Measurements from ENCODE around the gene NUDT15.
"Not testable (repeated sequence)": the region's sequence is repeated elsewhere in the genome, so short reads cannot be mapped to it uniquely, and the experiment has no call there.

Gene NUDT15

DNA sequence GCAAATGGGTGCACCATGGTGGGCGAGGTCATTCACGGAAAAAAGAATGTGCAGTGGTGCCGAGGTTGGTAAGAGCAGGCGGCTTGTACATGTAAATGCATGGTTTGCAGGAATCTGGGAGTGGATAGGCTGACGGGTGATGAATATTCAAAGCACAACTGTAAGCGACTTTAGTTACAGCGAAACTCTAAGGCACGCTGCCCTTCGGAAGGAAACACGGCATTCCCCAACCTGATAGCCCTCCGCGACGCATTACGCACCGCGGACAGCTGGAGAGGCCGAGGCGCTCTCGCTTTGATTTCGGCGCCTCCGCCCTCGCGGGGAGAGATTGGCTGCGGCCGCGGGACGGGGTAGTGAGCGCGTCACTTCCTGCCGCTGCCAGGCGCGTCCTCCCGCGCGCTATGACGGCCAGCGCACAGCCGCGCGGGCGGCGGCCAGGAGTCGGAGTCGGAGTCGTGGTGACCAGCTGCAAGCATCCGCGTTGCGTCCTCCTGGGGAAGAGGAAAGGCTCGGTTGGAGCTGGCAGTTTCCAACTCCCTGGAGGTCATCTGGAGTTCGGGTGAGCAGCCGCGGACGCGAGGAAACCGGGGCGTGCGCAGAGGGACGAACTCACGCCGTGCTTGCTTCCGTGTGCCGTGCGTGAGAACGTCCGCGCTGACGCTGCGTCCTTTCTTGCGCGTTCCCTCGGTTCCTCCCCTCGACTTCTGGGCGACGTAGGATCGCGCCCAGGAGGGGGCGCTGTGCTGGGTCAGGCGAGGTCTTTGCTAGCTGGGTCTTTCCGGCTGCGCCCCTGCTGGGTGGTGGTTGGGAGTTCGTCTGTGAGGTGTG lies at the start of gene NUDT15:
TSS of gene NUDT15 (plus strand) at position 381 of the 828 bp plus-strand sequence. CDS start at position 402, 21 bp downstream.
- peak; percentile 87 to 94 for DNase-seq

DNA sequence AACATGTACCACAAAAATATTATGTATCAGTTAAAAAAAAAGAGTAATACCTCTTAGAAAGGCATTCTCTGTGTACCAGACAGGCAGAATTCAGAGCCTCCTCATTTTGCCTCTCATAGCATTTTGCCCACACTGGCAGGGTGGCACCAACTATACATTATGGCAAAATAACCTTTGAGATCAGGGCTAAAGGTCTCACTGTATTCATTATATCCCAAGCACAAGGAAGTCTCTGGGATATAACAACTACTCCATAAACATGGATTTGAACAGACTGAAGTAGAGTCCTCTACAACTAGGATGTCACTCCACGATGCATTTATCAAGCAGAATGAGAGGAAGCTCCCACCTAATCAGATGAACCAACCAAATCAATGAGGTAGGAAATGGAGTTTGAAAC lies 47.1 kb upstream of the NUDT15 start:
- DNase-seq: no peak

DNA sequence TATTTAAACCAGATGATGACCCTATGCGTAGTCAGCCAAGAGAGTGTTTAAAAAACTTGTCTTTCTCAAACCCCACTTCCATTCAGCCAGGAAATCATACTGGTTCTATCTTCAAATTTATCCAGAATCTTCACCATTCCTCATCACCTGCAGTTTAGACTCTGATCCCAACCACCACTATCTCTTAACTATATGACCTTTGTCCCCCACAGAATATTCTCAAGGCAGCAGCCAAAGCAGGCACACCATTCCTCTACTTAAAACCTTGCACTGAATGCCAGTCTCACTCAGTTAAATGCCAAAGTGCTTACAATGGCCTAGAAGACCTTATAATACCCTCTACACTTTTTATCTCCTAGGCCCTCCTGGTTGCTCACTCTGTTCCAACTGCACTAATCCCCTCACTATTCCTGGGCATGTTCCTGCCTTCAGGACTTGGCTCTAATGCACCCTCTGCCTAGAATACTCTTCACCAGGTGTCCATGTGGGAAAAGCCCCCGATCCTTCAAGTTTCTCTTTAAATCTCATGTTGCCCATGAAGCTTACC lies 46.5 kb upstream of the NUDT15 start:
- no peak for DNase-seq

DNA sequence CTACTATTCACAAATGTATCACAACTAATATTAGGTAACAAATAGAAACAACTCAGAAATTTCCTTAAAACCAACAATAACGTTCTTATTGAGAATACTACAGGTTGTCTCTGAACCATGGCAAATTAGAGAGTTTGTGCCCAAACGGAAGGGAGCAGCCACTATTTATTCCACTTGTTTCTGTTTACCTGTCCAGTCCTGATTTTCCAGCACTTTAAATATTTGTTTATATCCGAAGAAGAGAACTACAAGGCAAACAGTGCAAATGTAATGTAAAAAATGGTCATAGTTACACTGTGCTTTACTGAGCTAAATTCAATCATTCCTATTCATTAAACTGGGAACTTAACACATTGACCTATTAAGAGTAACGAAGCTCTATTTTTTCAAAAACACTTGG lies 45.7 kb upstream of the NUDT15 start:
- no peak for DNase-seq

DNA sequence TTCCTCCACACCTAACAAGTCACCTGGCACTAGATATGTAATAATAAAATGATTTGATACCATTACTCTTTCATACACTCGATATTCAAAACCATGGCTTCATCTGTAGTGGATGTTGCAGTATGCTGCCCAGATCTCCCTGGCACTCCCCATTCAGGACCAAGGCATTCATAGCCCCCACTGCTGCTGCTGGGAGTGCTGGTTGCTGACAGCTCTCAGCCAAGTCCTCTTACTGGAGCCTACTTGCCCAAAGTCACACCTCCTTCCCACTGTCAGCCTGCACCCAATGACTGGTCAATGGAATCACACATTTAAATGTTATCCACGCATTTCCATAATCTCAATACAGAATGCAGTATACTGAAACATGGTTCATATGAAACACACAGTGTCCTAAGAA lies 40.1 kb upstream of the NUDT15 start:
- no peak for DNase-seq

GRCh38 chr13:47999973-48000372 lies 37.6 kb upstream of the NUDT15 start:
- DNase-seq: no peak

DNA sequence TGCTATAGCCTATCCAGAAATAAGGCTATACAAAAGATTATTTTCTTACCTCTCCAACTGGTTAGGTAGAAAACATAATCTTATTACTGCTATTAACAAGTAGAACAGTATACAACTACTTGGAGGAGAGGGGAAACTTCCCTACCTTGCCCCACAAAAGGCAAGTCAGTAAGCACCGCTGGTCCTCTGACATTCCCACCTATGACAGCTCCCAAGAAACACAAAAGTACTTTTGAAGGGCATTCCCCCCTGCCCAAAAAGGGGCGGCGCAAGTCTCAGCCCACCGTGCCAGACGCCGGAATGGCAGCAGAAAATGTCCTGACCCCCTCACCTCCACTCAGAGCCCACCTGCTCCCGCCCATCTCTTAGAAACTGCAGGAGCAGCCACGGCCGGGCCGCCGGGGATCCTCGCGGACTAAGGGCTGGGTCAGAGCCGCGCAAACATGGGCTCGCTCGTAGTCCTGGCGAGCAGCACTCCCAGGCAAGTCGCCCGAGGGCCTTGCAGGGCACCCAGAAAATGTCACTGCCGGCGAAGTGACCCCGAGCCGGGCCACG lies 36.9 kb upstream of the NUDT15 start:
- no peak for DNase-seq

- peak; percentile 56 to 89 for DNase-seq
Observed at GRCh38 chr13:48001114-48001881, 36.2 kb upstream of the NUDT15 start, which contains the start of gene SUCLA2. Gene SUCLA2 (minus strand): TSS chr13:48001273. CDS start chr13:48001269, 4 bp downstream.

- DNase-seq: not testable (repeated sequence)
Observed at GRCh38 chr13:48001999-48002398, 35.5 kb upstream of the NUDT15 start.

DNA sequence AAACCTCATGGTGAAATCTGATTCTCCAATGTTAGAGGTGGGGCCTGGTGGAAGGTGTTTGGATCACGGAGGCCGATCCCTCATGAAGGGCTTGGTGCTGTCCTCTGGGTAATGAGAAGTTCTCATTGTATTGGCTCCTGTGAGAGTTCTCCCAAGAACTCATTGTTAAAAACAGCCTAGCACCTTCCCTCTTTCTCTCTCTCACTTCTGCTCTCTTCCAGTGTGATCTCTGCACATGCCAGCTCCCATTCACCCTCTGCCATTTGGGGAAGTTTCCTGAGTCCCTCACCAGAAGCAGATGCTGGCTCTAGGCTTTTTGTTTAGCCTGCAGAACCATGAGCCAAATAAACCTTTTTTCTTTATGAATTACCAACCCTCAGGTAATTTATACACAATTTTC lies 33.3 kb upstream of the NUDT15 start:
- no peak for DNase-seq

DNA sequence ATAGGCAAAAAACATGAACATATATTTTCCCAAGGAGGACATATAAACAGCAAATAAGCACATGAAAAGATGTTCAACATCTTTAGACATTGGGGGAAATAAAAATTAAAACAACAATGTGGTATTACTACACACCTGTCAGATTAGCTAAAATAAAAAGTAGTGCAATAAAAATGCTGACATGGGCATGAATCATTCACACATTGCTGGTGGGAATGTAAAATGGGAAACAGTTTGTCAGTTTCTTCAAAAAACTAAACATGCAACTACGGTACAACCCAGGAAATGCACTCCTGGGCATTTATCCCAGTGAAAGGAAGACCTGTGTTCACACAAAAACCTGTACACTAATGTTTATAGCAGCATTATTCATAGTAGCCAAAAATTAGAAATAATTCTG lies 31.1 kb upstream of the NUDT15 start:
- DNase-seq: no peak

DNA sequence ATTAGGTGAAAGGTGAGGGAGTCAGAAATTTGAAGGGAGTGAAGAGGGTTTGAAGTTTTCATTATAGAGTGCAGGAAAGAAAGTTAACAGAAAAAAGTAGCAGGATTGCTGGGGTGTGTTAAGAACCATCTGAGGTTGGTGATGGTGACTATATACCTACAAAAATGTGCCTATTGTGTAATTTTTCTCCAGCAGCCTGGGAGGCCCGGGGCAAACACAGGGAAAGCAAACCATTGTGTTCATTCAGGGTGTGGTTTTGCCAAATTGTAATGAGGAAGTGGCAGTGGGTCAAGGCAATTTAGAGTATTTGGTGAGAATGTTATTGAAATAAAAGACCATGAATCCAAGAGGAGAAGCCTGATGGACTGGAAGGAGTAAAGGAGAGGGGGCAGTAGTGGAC lies 28.2 kb upstream of the NUDT15 start:
- DNase-seq: no peak

GRCh38 chr13:48010698-48011097 lies 26.8 kb upstream of the NUDT15 start:
- DNase-seq: no peak

DNA sequence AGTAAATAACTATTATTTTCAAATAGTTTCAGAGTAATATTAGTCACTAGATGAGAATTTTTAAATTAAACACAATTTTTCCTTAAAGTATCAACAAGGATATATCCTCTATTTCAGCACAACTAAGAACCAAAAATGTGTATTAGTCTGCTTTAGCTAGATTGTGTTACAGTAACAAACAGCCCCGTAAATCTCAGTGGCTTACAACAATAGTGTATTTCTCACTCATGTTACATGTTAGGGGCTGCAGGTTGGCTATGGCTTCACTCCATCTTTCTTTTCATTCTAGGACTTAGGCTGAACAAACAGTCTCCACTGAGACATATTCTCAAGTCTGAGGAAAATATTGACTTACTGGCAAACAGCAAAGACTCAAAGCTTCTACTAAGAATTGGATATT lies 24.9 kb upstream of the NUDT15 start:
- DNase-seq: no peak

GRCh38 chr13:48014359-48014758 lies 23.2 kb upstream of the NUDT15 start:
- no peak for DNase-seq

DNA sequence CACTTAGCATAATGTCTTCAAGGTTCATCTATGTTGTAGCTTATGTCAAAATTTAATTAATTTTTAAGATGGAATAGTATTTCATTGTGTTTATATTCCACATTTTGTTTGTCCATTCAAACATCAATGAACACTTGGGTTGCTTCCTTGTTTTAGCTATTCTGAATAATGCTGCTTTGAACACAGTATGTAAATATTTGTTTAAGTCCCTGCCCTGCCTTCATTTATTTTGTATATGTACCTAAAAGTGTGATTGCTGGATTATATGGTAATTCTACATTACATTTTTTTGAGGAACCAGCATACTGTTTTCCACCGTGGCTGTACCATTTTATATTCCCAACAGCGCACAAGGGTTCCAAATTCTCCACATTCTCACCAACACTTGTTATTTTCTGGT lies 18.9 kb upstream of the NUDT15 start:
- no peak for DNase-seq

- DNase-seq: no peak
Observed at GRCh38 chr13:48019796-48020195, 17.7 kb upstream of the NUDT15 start.

DNA sequence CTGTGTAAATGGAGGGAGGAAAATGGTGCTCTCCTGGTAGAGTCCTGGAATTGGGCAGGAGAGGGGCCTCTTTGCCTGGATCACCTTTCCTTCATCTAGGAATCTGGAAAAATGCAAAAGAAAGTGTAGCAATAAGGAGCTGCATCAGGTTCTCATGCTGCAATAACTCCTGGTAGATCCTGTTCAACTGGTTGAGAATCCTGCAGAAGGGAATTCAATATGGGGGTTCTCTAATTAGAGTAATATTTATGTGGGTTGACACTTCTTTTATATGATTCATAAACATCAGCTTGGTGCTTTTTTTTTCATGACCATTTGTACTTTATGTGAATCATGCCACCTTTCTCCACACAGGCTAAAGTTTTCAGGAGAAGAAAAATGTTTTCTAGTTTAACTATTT lies 9.5 kb upstream of the NUDT15 start:
- DNase-seq: no peak

- no peak for DNase-seq
Observed at GRCh38 chr13:48029859-48030258, 7.7 kb upstream of the NUDT15 start.

DNA sequence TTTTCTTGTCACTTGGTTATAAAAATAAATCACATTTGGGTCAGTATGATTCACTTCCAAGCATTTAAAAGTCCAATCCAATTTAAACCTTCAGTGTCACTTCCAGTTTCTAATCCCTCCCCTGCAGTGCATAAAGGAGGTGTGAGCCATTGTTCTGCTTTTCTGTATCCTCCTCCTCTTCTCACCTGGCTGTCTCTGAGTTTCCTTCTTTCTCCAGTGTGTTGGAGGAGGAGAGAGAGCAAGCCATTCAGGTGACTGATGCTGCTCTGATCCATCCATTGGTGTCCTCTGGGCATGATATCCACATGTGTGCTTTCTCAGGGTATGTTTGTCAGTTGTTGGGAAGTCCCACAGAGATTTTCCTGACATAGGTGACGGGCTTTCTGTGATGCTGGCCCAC lies 1.2 kb downstream of the NUDT15 start:
- no peak for DNase-seq

GRCh38 chr13:48040049-48040448 lies 2.5 kb downstream of the NUDT15 start:
- no peak for DNase-seq

DNA sequence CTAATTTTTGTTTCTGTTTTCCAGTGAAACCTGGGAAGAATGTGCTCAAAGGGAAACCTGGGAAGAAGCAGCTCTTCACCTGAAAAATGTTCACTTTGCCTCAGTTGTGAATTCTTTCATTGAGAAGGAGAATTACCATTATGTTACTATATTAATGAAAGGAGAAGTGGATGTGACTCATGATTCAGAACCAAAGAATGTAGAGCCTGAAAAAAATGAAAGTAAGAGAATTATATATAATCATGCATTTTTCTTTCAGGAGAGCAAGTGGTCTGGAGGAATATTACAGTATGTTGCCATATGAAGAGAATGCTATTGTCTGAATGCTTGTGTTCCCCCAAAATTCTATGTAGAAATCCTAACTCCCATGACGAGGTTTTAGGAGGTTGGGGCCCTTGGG lies 3.4 kb downstream of the NUDT15 start:
- DNase-seq: no peak

- DNase-seq: no peak
Observed at GRCh38 chr13:48042894-48043293, 5.4 kb downstream of the NUDT15 start.
